HG03520 (cell line): ENCODE data around the gene TRAF3IP1.

Experiments
- ATAC-seq: cut with Tn5 transposase; IDR thresholded peaks from one replicate; pipeline ENCODE4 v1.9.1; 2021; ENCODE audit warnings: mild to moderate bottlenecking, moderate library complexity; ENCODE audit not compliant: unreplicated experiment

The TRAF3IP1 gene

DNA sequence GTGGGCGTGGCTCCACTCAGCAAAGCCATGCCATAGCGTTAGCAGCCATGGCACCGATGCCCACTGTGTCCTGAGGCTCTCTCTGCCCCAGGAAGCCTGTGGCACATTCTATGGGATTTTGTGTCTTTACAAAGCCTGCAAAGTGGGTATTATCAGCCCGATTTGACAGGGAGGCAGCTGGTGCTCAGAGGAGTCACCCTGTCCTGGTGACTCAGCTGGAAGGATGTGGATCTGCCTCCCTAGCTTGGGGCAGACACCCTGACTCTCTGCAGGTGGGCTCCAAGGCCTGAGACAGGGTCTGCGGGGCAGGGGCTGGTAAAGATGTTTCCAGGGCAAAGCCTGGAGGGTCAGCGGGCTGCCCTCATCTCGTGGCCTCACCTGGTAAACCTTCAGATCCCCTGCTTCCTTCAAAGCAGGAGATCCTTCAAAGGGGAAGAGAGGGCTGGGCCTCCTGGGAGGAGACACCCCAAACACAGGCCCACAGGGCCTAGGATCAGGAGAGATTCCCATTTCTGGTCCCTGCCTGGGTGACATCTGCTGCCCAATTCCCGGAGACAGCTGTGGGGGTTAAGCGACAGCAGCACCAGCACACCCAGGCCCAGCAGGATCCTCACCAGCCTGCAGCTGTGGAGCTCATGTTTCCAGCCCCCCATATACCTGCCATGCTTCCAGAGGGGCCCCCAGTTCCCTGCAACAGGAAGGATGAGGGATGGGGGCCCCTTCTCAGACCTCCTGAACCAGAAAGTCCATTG lies 103.4 kb downstream of the TRAF3IP1 start:
- no peak for ATAC-seq

DNA sequence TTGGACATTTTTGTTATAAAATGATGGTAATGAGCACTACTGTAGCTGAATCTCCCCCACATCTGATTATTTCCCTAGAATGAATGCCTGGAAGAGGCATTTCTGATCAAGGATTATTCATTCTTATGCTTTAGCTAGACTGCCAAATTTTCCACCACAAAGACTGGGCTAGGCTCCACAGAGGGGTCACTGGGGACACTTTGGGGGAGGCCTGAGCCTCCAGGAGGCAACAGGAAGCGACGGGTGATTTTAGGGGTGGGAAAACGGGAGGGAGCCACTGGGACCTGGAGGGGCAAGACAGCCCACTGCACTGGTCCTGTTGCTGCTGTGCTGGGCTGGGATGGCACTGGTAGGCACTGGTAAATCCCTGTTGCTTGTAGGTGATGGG lies 104.0 kb downstream of the TRAF3IP1 start:
- ATAC-seq, result no peak

DNA sequence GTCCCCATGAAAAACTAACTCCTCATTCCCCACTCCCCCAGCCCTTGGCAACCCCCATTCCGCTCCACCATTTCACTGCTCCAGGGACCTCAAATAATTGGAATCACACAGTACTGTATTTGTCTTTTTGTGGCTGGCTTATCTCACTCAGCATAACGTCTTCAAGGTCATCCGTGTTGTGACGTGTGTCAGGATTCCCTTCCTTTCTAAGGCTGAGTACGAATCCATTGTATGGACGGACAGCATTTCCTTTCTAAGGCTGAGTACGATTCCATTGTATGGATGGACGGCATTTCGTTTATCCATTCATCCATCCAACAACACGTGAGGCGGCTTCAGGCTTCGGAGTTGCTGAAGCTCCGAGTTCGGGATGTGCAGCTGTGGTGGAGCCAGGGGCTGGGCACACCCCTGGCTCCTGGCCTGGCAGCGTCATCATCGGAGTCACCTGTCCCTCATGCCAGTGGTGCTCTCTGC lies 105.2 kb downstream of the TRAF3IP1 start:
- no peak for ATAC-seq

DNA sequence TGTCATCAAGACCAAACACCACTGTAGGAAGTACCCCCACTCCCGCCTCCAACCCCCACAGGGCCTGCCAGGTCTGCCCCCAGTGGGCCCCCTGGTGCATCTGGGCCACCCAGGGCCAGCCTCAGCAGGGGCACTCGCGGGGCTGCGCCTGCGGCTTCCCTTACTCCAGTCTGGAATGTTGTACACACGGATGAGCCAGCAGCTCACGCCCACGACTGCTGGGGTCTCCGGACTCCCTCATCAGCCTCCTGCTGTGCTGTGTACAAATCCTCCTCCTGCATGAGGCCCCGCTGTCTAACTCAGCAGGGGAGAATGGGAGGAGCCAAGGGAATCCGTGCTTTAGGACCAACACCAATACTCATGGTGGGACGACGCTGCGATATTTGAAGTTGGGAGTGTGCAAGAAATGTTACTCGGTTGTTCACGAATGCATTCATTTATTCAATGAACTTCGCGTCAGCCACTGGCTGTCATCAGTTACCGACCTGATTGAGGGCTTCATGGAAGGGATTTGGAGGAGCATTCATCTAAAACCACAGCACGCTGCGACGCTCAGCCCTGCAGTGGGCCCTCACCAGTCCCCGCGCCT lies 105.8 kb downstream of the TRAF3IP1 start:
- peak; percentile 4 for ATAC-seq

DNA sequence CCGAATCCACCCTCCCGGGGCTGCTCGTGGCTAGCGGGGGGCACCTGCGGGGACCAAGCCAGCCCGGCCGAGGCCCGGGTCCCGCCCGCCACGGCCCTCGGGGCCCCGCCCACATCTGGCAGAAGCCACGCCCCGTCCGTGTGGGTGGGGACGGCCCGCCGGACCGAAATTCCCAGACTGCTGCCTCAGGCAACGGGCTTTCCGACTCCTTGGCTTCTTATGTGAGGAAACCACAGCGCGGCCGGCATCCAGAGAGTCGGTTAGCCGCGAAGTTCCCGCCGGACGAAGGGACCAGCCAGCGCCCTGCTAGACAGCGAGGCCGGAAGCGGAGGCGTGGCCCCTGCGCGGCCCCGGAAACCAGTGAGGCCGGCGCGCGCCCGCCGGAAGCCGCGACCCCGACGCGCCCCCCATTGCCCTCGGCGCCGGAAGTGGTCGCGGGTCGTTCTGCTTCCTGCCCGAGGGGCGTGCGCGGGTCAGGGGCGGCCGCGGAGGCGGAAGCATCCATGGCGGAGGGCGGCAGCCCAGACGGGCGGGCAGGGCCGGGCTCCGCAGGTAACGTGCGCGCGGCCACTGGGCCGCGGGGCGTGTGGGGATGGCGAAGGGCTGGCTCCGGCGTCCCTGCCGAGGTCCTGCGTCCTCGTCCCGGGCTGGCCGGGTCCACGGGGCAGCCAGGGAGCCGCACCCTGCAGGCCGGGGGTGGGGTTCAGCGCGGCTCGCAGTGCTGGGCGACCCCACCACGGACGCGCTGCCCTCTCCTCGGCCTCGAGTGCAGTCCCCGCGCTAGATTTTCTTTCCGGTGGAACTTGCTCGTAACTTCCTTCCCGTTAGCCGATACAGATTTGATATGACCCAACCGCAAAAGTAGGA lies 106.5 kb downstream of the TRAF3IP1 start, which contains the start of gene ASB1:
Gene ASB1, plus strand, starts transcription at position 360 of the 867 bp plus-strand sequence. Its CDS starts 144 bp downstream, at position 504.
- peak; percentile 74 for ATAC-seq

DNA sequence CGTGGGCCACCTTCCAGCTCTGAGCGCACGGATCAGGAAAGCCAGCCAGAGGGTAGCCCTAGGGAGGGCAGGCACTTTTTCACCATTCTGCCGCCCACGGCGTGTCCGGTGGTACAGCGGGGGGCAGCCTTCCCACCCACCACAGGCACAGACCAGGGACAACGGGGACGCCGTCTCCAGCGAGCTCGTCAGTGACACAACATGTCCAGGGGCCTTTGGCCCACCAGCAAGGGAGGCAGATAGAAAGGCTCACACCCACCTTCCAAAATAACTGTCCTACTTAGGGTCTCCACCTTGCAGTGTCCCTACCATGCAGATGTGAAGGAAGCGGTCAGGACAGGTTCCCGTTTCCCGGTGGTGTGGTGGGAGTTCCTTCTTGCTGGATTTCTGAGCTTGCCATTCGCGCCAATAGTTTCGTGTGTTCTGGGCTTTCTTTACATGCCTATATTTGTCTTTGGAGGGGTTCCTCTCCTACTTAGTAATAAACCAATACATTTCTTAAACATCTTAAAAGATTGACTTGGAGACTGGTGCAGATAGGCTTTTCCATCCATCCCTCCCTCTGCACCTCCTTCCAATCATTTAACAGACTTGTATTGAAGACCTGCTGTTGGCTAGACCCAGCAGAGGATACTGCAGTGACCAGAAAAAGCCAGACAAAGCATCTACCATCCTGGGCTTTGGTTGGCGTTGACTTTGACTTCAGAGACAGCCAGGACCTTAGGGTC lies 107.3 kb downstream of the TRAF3IP1 start:
- ATAC-seq, result no peak

DNA sequence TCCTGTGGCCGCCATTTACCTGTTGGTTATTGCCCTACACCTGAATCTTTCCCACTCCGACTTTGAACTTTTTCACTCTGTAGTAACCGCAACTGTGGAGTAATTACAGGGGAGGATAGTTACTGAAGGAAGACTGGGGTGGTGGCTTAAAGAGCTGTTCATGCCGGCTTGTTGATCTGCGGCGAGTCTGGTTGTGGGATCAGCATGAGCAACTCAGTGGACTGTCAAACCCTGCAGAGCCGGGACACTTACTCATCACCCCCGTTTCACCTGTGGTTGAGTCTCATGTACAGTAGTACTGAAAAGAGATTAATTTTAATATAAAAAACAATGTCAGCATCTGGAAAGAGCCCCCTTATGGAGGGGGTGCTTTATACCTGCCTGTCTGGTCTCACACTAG lies 108.5 kb downstream of the TRAF3IP1 start:
- no peak for ATAC-seq

DNA sequence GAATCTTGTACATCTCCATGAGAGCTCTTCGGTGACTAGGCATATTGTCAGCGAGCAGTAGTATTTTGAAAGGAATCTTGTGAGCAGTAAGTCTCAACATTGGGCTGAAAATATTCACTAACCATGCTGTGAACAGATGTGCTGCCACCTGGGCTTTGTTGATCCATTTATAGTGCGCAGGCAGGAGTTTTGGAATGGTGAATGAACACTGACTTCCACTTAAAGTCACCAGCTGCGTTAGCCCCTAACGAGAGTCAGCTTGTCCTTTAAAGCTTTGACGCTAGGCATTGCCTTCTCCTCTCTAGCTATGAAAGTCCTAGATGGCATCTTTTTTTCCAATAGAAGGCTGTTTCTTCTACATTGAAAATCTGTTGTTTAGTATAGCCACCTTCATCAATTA lies 110.5 kb downstream of the TRAF3IP1 start:
- ATAC-seq, result no peak

DNA sequence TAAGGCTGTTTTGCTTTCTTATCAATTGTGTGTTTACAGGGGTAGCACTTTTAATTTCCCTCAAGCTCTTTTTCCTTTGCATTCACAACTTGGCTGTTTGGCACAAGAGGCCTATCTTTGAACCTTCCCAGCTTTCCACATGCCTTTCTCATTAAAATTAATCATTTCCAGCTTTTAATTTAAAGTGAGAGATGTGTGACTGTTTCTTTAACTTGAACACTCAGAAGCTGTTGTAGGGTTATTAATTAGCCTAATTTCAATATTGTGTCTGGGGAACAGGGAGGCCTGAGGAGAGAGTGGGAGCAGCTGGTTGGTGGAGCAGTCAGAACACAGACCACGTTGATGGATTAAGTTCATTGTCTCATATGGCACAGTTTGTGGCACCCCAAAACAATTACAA lies 111.1 kb downstream of the TRAF3IP1 start:
- ATAC-seq, result no peak

DNA sequence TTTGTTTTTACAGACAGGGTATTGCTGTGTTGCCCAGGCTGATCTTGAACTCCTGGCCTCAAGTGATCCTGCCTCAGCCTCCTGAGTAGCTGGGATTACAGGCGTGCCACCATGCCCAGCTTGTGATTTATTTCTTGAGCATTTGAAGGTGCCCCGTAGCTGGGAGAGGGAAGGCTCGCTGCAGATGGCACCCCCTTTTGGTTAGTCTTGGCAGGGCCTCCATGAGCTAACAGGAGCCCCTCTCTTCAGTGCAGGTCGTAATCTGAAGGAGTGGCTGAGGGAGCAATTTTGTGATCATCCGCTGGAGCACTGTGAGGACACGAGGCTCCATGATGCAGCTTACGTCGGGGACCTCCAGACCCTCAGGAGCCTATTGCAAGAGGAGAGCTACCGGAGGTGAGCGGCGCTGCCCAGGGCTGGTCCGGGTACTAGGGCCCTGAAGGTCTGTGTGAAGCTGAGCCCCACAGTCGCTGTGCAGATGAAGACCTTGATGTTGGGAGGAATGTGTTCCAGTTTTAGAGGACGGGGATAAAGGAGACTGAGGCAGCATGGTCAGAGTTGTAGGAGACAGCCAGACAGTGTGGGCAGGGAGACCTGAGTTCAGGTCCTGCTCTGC lies 113.1 kb downstream of the TRAF3IP1 start:
- ATAC-seq, result no peak

DNA sequence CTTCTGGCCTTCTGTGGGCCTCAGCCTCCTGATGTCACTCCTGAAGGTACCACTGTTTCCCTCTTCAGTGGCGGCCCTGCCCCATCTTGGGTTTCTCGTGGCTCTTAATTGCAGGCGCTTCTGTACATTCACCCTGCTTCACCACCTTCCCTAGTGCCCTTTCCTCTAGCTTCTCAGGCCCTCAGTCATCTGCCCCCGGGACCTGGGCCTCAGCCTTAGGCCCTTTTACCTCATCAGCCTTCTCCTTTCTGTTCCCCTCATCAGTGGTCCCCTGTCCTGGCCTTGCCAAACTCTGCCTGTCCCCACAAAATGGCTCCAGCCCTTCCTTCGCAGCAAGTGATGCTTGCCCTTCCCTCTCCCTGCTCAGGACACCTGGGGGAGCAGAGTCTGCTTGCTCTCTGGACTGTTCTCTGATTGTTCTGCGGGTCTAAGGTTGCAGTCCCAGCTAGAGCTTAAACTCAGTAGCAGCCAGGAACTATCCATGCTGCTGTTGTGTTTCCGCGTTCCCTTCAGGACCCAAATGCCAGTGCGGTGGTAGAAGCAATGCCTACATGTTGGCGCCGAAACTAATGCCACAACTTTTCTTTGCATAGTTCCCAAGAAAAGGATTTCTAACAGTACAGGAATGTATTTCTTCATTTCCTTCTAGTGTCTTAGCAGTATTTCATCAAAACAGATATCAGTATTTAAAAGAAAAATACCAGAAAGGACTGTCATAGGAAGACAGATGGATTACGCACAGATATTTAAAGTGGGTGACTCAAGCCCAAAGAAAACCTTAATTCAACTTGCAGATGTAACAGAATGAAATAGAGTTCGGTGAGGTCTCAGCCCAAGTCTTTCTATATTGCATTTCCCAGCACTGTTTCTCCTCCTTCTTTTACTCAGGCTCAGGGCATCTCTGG lies 113.9 kb downstream of the TRAF3IP1 start:
- ATAC-seq, result no peak

DNA sequence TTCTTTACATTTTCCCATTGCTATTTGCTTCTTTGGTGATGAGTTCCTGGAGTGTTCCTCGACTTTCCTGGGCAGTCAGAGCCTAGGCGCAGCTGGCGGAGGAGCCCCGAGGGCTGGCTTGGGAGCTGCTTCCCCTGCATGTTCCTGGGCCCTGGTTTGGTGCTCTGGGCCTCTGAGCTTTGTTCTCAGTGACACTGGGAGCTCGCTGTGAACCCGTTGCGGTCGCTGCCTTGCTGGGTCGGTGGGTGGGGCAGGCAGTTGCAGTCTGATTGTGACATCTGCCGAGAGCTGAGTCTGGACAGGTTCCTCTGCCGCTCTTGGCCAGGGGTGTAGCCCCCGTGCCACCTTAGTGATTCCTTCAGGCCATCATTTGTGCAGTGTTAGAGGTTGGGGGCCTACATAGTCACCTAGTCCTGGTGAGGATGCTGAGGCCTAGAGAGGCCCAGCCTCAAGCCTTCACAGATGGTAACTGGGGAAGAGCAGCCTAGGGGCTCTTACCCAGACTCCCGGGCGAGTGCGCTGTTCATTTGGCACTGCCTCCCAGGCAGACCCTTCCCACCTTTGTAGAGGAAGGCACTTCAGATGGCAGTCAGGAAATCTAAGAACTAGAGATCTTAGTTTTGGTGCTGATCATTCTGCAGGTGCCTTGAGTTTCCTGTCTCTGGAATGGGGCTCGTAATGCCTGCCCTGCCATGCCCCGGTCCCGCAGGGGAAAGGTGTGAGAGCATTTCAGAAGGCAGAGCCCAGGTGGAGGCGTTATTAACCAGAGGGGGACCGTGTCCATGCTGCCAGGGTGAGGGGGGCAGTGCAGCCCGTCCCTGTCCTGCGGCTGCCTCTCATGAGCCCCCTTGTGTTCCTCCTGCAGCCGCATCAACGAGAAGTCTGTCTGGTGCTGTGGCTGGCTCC lies 114.8 kb downstream of the TRAF3IP1 start:
- ATAC-seq, result no peak

DNA sequence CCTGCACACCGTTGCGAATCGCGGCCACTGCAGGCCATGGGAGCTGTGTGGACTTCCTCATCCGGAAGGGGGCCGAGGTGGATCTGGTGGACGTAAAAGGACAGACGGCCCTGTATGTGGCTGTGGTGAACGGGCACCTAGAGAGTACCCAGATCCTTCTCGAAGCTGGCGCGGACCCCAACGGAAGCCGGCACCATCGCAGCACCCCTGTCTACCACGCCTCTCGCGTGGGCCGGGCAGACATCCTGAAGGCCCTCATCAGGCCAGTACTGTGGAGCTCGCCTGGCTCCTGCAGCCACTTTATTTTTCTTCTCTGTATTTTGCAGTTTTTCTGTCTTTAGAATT lies 115.4 kb downstream of the TRAF3IP1 start:
- no peak for ATAC-seq

DNA sequence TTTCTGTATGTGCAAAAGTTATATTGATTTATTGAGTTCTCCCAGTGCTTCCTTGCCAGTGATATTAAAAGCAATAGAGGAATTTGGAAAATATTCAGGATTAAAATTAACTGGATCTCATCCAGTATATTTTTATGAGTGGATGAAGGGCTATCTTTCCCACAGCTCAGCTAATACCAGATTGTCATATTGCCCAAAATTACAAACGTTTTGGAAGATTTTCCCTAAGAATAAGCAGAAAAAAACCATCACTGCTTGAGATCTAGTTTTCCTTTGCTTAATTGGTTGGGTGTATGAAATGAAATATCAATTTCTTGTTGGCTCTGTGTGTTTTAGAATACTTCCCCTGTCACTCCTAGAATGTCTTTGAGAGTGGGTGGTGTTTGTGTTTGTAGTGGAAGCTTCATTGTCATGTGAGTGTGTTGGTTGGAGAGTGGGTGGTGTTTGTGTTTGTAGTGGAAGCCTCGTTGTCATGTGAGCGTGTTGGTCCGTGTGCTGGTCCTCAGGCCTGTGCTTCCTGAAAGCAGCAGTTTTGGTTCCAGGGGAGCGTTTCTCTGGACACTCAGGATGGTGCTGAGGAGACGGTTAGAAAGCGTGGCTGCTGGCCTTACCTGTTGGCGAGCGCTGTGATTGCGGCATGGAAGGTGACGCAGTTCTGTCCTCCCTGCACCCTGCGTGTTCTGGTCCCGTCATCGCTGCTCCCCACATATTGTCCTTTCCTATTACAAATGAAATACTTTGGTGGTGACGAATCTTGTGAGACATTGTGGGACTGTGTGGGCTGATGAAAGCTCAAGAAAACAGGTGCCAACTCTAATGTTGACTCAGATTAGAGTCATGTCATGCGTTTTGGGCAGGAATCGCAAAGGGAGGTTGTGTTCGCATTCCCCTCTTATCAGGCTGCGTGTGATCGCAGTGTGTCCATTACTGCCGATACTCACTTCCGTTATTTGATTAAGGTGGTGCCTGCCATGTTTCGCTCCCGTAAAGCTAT lies 118.8 kb downstream of the TRAF3IP1 start:
- ATAC-seq, result no peak

DNA sequence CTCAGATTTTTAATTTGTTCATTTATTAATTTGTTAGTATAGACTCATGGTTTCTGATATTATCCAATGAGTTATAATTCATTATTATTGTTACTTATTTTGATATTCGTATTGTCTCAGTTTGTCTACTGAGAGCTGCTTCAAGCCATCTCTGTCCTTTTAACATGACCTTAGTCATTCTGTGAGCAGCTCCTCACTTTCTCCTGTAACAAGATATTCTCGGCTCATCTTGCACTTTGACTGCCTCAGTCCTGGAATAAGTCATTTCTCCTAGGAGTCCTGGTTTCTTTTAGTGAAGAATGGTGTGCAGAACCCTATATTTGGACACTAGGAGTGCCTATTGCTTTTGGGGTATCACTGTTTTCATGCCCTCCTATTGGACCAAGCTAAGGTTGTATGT lies 119.6 kb downstream of the TRAF3IP1 start:
- ATAC-seq, result no peak

DNA sequence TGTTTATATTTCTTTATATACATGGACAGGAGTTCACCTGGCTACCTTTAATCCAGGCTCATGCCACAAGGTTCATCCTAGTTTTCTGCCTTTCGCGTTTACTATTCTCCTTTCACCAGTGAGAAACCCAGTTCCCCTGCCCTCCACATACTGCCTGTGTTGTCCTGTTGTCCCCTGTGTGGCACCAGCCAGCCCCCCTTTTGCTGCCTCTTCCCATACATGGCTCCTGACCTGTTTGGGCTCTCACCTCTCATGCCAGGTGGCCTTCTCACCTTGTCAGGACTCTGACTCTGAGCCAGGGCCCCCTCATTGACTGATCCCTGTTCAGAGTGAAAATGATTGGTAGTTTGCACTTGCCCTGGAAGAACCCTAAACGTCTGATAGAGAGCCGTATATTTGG lies 120.0 kb downstream of the TRAF3IP1 start:
- no peak for ATAC-seq

DNA sequence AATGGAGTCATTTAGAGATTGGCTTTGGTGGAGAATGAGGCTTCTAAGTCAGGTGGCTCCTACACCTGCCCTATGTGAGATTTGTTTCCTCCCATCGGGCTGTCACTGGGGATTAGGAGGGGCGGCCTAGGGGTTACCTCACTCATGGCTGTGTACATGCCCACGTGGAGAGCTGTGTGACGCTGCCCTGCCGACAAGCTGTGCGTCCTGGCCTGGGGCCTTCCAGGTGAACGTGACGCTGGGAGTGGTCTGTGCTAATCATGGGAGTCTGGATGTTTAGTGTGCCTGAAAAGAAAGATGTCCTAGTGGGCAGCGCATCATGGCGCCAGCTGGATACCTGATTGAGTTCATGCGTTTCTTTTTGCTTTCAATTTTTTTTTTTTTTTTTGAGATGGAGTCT lies 120.4 kb downstream of the TRAF3IP1 start:
- ATAC-seq, result no peak
